Naive thymus-derived CD4-positive, alpha-beta T cell (primary cell): Measurements from ENCODE around the gene ERC1. TPM values are rescaled to one million over a fixed set of nuclear protein-coding genes. Genes with fewer than 3 reads are reported as not detected.
A peak's percentile ranks its signal among the peaks of the same experiment; 100 is the strongest.

Experiments used
- ATAC-seq: fragments of 150-1000 bp; cut with Tn5 transposase; 2 replicates; pipeline ENCODE4 v1.10.0; 2021; ENCODE audit warnings: mild to moderate bottlenecking, moderate library complexity
- CTCF ChIA-PET: fragments of 350-600 bp; sonication (Branson Sonifier 250); formaldehyde crosslinking; loops from one replicate; lab custom pipeline; 2021; ENCODE audit warnings: antibody characterized with exemption; lab: Charles Lee
- POLR2A ChIA-PET: fragments of 350-600 bp; sonication (Branson Sonifier 250); formaldehyde crosslinking; loops from one replicate; lab custom pipeline; 2021; ENCODE audit warnings: antibody characterized with exemption, inconsistent platforms; lab: Charles Lee
- DNase-seq, 9 donors: peaks; one replicate each; pipeline versions ENCODE4 v3.0.0 to v3.0.0-alpha.2; 2020 to 2022; ENCODE audit warnings: mixed read lengths in 1 of 9
- H3K27ac ChIP-seq: one replicate; pipeline ENCODE4 v1.7.0; 2013; ENCODE audit warnings: mild to moderate bottlenecking, low read depth, low read length, moderate library complexity
- H3K27me3 ChIP-seq, 2 donors: one replicate each; pipeline ENCODE4 v1.7.0; 2013; ENCODE audit warnings: low read length in 2 of 2, mild to moderate bottlenecking in 2 of 2, moderate library complexity in 2 of 2; ENCODE audit not compliant: control insufficient read depth in 2 of 2, insufficient read depth in 2 of 2
- H3K36me3 ChIP-seq, 3 experiments: 1 replicate in 2 of 3; 2 replicates in 1 of 3; pipeline ENCODE4 v1.7.0; 2013; ENCODE audit warnings: low read length in 3 of 3, mild to moderate bottlenecking in 3 of 3, moderate library complexity in 1 of 3; ENCODE audit not compliant: insufficient read depth in 3 of 3, control insufficient read depth in 2 of 3
- H3K4me1 ChIP-seq, 2 donors: one replicate each; pipeline ENCODE4 v1.7.0; 2013; ENCODE audit warnings: low read length in 2 of 2, mild to moderate bottlenecking in 2 of 2, moderate library complexity in 1 of 2; ENCODE audit not compliant: control insufficient read depth in 2 of 2, insufficient read depth in 2 of 2
- H3K4me3 ChIP-seq: 2 replicates; pipeline ENCODE4 v1.7.0; 2013; ENCODE audit warnings: mild to moderate bottlenecking, low read length
- H3K9me3 ChIP-seq, 3 experiments: 1 replicate in 2 of 3; 2 replicates in 1 of 3; pipeline ENCODE4 v1.7.0; 2013; ENCODE audit warnings: low read length in 3 of 3; ENCODE audit not compliant: control insufficient read depth in 2 of 3
- H3K27ac Mint-ChIP-seq, 9 donors: one replicate each; pipeline ENCODE4 v1.8.0; 2020 to 2022; ENCODE audit warnings: mixed read lengths in 9 of 9, mild to moderate bottlenecking in 8 of 9, moderate library complexity in 5 of 9, inconsistent platforms in 2 of 9
- H3K27me3 Mint-ChIP-seq, 5 donors: one replicate each; pipeline ENCODE4 v1.8.0; 2021 to 2022; ENCODE audit warnings: mixed read lengths in 5 of 5, mild to moderate bottlenecking in 1 of 5
- H3K36me3 Mint-ChIP-seq, 5 donors: one replicate each; pipeline ENCODE4 v1.8.0; 2020 to 2022; ENCODE audit warnings: mixed read lengths in 5 of 5, mild to moderate bottlenecking in 3 of 5, inconsistent platforms in 1 of 5
- H3K4me1 Mint-ChIP-seq, 7 donors: one replicate each; pipeline ENCODE4 v1.8.0; 2020 to 2022; ENCODE audit warnings: mixed read lengths in 7 of 7, mild to moderate bottlenecking in 3 of 7, inconsistent platforms in 1 of 7
- H3K4me3 Mint-ChIP-seq, 10 donors: one replicate each; pipeline ENCODE4 v1.8.0; 2020 to 2022; ENCODE audit warnings: mild to moderate bottlenecking in 10 of 10, mixed read lengths in 10 of 10, moderate library complexity in 6 of 10, inconsistent platforms in 2 of 10
- H3K9me3 Mint-ChIP-seq, 11 donors: one replicate each; pipeline ENCODE4 v1.8.0; 2020 to 2022; ENCODE audit warnings: mixed read lengths in 11 of 11, mild to moderate bottlenecking in 4 of 11, inconsistent platforms in 1 of 11, moderate library complexity in 1 of 11
- intact Hi-C, 2 donors: fragments of 100-400 bp; cut with micrococcal nuclease; formaldehyde crosslinking; loops; one replicate each; pipeline ENCODE4 v1.15.1; 2023
- polyA plus RNA-seq, 2 donors: library from polyadenylated mRNA; unstranded; fragments of 300-500 nt; fragmentation: Illumina TruSeq; gene quantifications; one replicate each; pipeline ENCODE4 v1.2.3, GENCODE V29; 2021
- total RNA-seq, 6 experiments: library from RNA in 5 of 6; stranded (reverse) in 5 of 6; gene quantifications; 1 replicate in 5 of 6; 2 replicates in 1 of 6; pipeline ENCODE4 v1.2.3 and lab custom pipeline; 2021 to 2026

Gene ERC1
- total and polyA plus RNA-seq, 7 experiments from 2014 or later, result 15.9 to 62.0 (median 51.5) TPM

GRCh38 chr12:1470051-1470450, 479.0 kb downstream of the ERC1 start:
- H3K27me3 ChIP-seq, result no peaks in the 10 kb centered on the region
- no peak overlapping the region for H3K4me3 ChIP-seq
- H3K36me3 ChIP-seq, result peaks cover 0 to 4% (median 0%) of the 10 kb centered on the region in 3 experiments
- POLR2A ChIA-PET, result no interaction called here
- no peak overlapping the region for H3K4me3 Mint-ChIP-seq
- CTCF ChIA-PET, result interaction anchor here (1.2 kb wide), 1 partner anchor 113 kb away, joined by 5 read pairs; no protein-coding TSS in a partner anchor
- H3K4me1 ChIP-seq, result peaks cover 8 to 12% of the 10 kb centered on the region in 2 donors
- H3K9me3 ChIP-seq, result no peaks in the 10 kb centered on the region
- H3K27ac Mint-ChIP-seq, result no peak overlapping the region
- peaks cover 0 to 31% (median 10%) of the 10 kb centered on the region in 5 donors for H3K36me3 Mint-ChIP-seq
- intact Hi-C loops, result no loop called here
- ATAC-seq (no peak), DNase-seq (no peak)
- no peaks in the 10 kb centered on the region for H3K27me3 Mint-ChIP-seq
- H3K27ac ChIP-seq, result no peak overlapping the region
- no peaks in the 10 kb centered on the region for H3K9me3 Mint-ChIP-seq
- peaks cover 0 to 19% (median 10%) of the 10 kb centered on the region in 7 donors for H3K4me1 Mint-ChIP-seq

DNA sequence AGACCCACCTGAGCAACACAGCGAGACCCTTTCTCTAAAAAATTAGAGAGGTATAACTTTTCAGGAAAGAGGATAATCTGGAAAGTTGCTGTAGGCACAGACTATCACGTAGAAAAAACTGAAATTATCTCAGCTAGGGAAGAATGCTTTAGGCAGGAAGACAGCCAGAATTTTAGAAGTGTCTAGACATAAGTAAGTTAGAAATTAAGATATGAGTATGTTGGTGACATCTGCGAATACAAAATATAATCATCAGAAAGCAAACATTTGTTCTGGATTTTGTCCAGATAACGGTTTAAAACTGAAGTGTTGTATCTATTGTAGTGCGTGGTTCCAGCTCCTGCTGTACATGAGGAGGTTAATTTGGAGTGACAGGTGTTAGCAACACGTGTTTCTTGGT, 480.2 kb downstream of the ERC1 start:
- intact Hi-C loops, result no loop called here
- POLR2A ChIA-PET, result no interaction called here
- no peak for DNase-seq
- Mint-ChIP-seq H3K27ac (no peak overlapping the region), H3K27me3 (no peaks in the 10 kb centered on the region), H3K9me3 (no peaks in the 10 kb centered on the region), H3K4me1 (peaks cover 0 to 19% (median 10%) of the 10 kb centered on the region in 7 donors), H3K4me3 (no peak overlapping the region), H3K36me3 (peaks cover 0 to 20% (median 7%) of the 10 kb centered on the region in 5 donors)
- Histone ChIP-seq H3K9me3 (no peaks in the 10 kb centered on the region), H3K27me3 (no peaks in the 10 kb centered on the region), H3K4me1 (peaks cover 8 to 12% of the 10 kb centered on the region in 2 donors), H3K4me3 (no peak overlapping the region), H3K27ac (no peak overlapping the region), H3K36me3 (no peaks in the 10 kb centered on the region)
- ATAC-seq, result no peak
- CTCF ChIA-PET, result no interaction called here

GRCh38 chr12:1473418-1473817, 482.4 kb downstream of the ERC1 start:
- peak in 8 of 9 donors; percentile 13 to 49 (median 39) for DNase-seq

DNA sequence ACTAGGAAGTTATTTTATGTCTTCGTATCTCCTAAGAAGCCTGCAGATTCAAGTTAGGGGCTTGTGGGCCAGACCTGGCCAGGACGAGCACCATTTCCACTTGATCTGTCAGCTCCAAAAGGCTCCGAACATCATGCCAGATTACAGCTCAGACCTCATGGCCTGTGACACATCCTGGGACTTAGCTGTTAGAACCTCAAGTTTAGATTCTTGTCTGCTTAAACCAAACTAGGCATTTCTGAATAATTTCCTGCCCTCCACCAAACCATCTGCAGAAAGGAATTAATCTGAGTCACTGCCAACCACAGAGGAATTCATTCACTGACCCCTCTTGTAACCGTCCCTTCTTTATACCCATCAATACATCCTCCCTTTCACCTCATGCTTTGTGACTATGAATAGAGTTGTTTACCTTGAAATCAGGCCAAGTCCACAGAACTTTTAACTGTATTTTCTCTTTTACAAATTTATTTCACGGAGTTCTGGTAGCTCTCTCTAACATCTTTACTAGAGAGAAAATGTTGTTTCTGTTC, 483.1 kb downstream of the ERC1 start:
- ChIA-PET POLR2A (no interaction called here), CTCF (no interaction called here)
- no peak for DNase-seq
- H3K4me1 ChIP-seq, result peaks cover 8 to 12% of the 10 kb centered on the region in 2 donors
- peak; percentile 38 for ATAC-seq
- intact Hi-C loops, result no loop called here
- no peak overlapping the region for H3K27ac ChIP-seq
- H3K4me3 Mint-ChIP-seq, result no peak overlapping the region
- no peaks in the 10 kb centered on the region for H3K9me3 Mint-ChIP-seq
- peaks cover 0 to 16% (median 7%) of the 10 kb centered on the region in 5 donors for H3K36me3 Mint-ChIP-seq
- H3K27me3 Mint-ChIP-seq, result no peaks in the 10 kb centered on the region
- no peaks in the 10 kb centered on the region for H3K36me3 ChIP-seq
- H3K9me3 ChIP-seq, result no peaks in the 10 kb centered on the region
- H3K27me3 ChIP-seq, result no peaks in the 10 kb centered on the region
- H3K27ac Mint-ChIP-seq, result no peak overlapping the region
- H3K4me1 Mint-ChIP-seq, result peaks cover 0 to 19% (median 10%) of the 10 kb centered on the region in 7 donors
- H3K4me3 ChIP-seq, result no peak overlapping the region

More at GRCh38 chr12:1473418-1473817, 482.4 kb downstream of the ERC1 start:
- peaks cover 0 to 19% (median 10%) of the 10 kb centered on the region in 7 donors for H3K4me1 Mint-ChIP-seq
- H3K4me1 ChIP-seq, result peaks cover 8 to 12% of the 10 kb centered on the region in 2 donors
- ChIA-PET CTCF (no interaction called here), POLR2A (no interaction called here)
- ATAC-seq, result peak; percentile 81
- H3K9me3 Mint-ChIP-seq, result no peaks in the 10 kb centered on the region
- intact Hi-C loops, result loop anchor here in 1 of 2 donors (1.0 kb wide), 1 partner anchor 60 kb away; no protein-coding TSS in a partner anchor
- H3K4me3 Mint-ChIP-seq, result peak overlapping the region in 4 of 10 donors; percentile 52 to 77 (median 64)
- no peaks in the 10 kb centered on the region for H3K27me3 ChIP-seq
- no peaks in the 10 kb centered on the region for H3K36me3 ChIP-seq
- no peak overlapping the region for H3K4me3 ChIP-seq
- H3K27ac Mint-ChIP-seq, result peak overlapping the region in 3 of 9 donors; percentile 55 to 88 (median 71)
- peaks cover 0 to 20% (median 7%) of the 10 kb centered on the region in 5 donors for H3K36me3 Mint-ChIP-seq
- no peaks in the 10 kb centered on the region for H3K9me3 ChIP-seq
- no peaks in the 10 kb centered on the region for H3K27me3 Mint-ChIP-seq
- no peak overlapping the region for H3K27ac ChIP-seq

DNA sequence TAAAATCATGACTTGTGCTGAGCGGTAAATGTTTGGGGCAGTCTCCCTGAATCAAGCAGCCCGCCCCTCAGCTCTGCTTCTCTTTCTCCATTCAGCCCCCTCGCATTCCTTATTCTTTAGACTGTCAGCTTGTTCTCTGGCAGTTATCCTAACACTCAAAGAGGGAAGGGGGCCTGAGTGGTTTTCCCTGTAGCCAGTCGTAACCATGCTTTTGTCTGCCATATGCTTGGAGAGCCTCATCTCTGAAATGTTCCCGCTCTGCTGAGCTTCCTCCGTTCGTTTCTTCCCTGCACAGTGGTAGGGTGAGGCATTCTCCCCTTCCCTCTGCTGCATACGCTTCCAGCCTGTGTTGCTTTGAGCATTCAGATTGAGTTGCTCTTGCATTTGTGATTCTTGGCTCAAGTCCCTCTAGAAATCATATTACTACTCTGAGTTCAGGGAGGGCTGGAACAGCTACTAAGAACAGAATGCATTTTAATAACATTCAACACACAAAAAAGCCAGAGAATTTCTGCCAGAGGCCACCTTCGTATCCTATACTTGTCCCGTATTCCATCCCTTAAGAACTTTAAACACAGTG, 483.6 kb downstream of the ERC1 start:
- Histone ChIP-seq H3K4me1 (peaks cover 8 to 12% of the 10 kb centered on the region in 2 donors), H3K36me3 (no peaks in the 10 kb centered on the region), H3K9me3 (no peaks in the 10 kb centered on the region), H3K27me3 (no peaks in the 10 kb centered on the region), H3K4me3 (no peak overlapping the region), H3K27ac (no peak overlapping the region)
- intact Hi-C loops, result no loop called here
- no peaks in the 10 kb centered on the region for H3K9me3 Mint-ChIP-seq
- ATAC-seq, result no peak
- H3K27ac Mint-ChIP-seq, result no peak overlapping the region
- POLR2A ChIA-PET, result no interaction called here
- H3K4me1 Mint-ChIP-seq, result peaks cover 0 to 19% (median 10%) of the 10 kb centered on the region in 7 donors
- DNase-seq, result no peak
- peaks cover 0 to 16% (median 7%) of the 10 kb centered on the region in 5 donors for H3K36me3 Mint-ChIP-seq
- H3K4me3 Mint-ChIP-seq, result no peak overlapping the region
- CTCF ChIA-PET, result no interaction called here
- H3K27me3 Mint-ChIP-seq, result peaks cover 0 to 2% (median 0%) of the 10 kb centered on the region in 5 donors

GRCh38 chr12:1479645-1480044, 488.6 kb downstream of the ERC1 start:
- ChIA-PET CTCF (no interaction called here), POLR2A (no interaction called here)
- no peaks in the 10 kb centered on the region for H3K36me3 ChIP-seq
- H3K27me3 ChIP-seq, result no peaks in the 10 kb centered on the region
- no peaks in the 10 kb centered on the region for H3K4me1 ChIP-seq
- H3K27ac Mint-ChIP-seq, result no peak overlapping the region
- no peaks in the 10 kb centered on the region for H3K9me3 ChIP-seq
- H3K9me3 Mint-ChIP-seq, result no peaks in the 10 kb centered on the region
- no peak overlapping the region for H3K4me3 ChIP-seq
- DNase-seq (no peak), ATAC-seq (no peak)
- peaks cover 0 to 21% (median 4%) of the 10 kb centered on the region in 5 donors for H3K36me3 Mint-ChIP-seq
- no peaks in the 10 kb centered on the region for H3K4me1 Mint-ChIP-seq
- H3K27ac ChIP-seq, result no peak overlapping the region
- intact Hi-C loops, result loop anchor here in 1 of 2 donors (10.0 kb wide), 1 partner anchor 105 kb away; no protein-coding TSS in a partner anchor
- H3K4me3 Mint-ChIP-seq, result no peak overlapping the region
- peaks cover 0 to 2% (median 0%) of the 10 kb centered on the region in 5 donors for H3K27me3 Mint-ChIP-seq
